ENCODE measurements around the gene TMEM54.

TMEM54 gene

DNA sequence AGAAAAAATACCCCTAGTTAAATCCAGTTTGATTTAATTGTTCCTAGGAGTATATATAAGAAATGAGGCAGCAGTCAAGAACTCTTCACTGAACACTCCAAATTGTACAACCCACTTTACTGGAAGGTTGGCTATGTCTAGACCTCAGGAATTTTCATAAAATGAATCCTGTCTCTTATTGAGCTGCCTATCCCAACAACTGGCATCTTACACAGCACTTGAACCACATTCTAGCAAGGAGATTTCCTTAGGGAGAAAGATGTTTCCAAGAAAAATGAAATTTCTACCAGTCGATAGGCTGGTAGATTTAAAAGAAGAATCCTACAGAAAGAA lies 47.2 kb upstream of the TMEM54 start:
- Histone ChIP-seq H3K4me2 (ENCODE audit: low read depth, low read length) (no peak overlapping the region), H2AFZ (ENCODE audit: low read length) (no peak overlapping the region), H3K9me3 (replicated peaks; ENCODE audit: insufficient read depth, low read length) (no peaks in the 10 kb centered on the region), H3K36me3 (replicated peaks; ENCODE audit: insufficient read depth, low read length) (no peaks in the 10 kb centered on the region), H3K4me3 (ENCODE audit: low read length) (no peak overlapping the region), H4K20me1 (ENCODE audit: insufficient read depth, low read length) (no peaks in the 10 kb centered on the region; the same call in 1 of the 2 replicates), H3F3A (ENCODE audit: insufficient read depth, low read length) (peaks cover 5% of the 10 kb centered on the region; the same call in 1 of the 2 replicates), H3K27me3 (replicated peaks; ENCODE audit: insufficient read depth, low read length) (no peaks in the 10 kb centered on the region), H3K27ac (ENCODE audit: low read length) (no peak overlapping the region), H3K9ac (ENCODE audit: low read length) (no peak overlapping the region), H3K79me2 (ENCODE audit: low read length) (peaks cover 15% of the 10 kb centered on the region), H3K9me2 (replicated peaks; ENCODE audit: insufficient read depth, low read length) (no peaks in the 10 kb centered on the region), H3K4me1 (ENCODE audit: low read length) (peaks cover 21% of the 10 kb centered on the region)
- TF ChIP-seq, protein P1, sequence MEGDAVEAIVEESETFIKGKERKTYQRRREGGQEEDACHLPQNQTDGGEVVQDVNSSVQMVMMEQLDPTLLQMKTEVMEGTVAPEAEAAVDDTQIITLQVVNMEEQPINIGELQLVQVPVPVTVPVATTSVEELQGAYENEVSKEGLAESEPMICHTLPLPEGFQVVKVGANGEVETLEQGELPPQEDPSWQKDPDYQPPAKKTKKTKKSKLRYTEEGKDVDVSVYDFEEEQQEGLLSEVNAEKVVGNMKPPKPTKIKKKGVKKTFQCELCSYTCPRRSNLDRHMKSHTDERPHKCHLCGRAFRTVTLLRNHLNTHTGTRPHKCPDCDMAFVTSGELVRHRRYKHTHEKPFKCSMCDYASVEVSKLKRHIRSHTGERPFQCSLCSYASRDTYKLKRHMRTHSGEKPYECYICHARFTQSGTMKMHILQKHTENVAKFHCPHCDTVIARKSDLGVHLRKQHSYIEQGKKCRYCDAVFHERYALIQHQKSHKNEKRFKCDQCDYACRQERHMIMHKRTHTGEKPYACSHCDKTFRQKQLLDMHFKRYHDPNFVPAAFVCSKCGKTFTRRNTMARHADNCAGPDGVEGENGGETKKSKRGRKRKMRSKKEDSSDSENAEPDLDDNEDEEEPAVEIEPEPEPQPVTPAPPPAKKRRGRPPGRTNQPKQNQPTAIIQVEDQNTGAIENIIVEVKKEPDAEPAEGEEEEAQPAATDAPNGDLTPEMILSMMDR (IDR thresholded peaks at IDR 0.05; ENCODE audit: low read length): no peak
- TF ChIP-seq EZH2 (optimal IDR thresholded peaks at IDR 0.05; ENCODE audit: low read depth, low read length) (no peak), EZH2phosphoT487 (IDR thresholded peaks at IDR 0.05; ENCODE audit: low read length) (no peak)
- no peak for DNase-seq

DNA sequence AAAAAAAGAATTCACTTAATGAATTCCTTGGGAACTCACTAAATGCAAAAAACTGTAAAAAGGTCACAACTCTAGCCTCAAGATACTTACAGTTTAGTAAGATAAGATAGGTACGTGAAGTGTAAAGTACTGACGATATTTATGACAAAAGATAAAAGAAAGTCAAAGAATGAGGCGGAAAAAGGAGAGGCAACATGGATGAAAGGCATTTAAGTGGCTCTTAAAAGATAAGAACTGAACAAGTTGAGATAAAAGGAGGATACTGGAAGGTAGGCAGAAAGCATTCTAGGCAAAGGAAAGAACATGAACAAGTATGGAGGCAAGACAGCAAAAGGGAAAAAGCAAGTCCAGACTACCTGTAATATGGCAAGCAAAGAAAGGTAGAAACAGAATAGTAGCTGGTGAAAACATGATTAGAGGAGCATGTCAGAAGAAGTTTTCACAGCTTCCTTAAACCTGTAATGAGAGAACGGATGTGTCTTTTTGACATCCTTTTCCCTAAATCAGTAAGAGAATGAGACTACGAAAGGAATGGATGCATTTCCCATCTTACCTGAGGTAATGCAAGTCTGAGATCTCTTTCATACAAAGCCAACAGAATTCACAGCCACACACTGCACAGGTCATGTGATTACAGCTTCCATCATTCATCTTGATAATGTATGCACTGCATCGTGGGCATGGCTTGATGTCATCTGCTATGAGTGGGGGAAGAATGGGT lies 46.6 kb upstream of the TMEM54 start:
- Histone ChIP-seq H4K20me1 (ENCODE audit: insufficient read depth, low read length) (no peaks in the 10 kb centered on the region; the same call in 1 of the 2 replicates), H3K79me2 (ENCODE audit: low read length) (peaks cover 10% of the 10 kb centered on the region; the same call in 1 of the 2 replicates), H3K4me1 (ENCODE audit: low read length) (peaks cover 21% of the 10 kb centered on the region), H3K9ac (ENCODE audit: low read length) (no peak overlapping the region), H2AFZ (ENCODE audit: low read length) (no peak overlapping the region), H3K9me2 (replicated peaks; ENCODE audit: insufficient read depth, low read length) (no peaks in the 10 kb centered on the region), H3K4me3 (ENCODE audit: low read length) (no peak overlapping the region), H3K27ac (ENCODE audit: low read length) (no peak overlapping the region), H3F3A (ENCODE audit: insufficient read depth, low read length) (peaks cover 5% of the 10 kb centered on the region; the same call in 1 of the 2 replicates), H3K9me3 (replicated peaks; ENCODE audit: insufficient read depth, low read length) (no peaks in the 10 kb centered on the region), H3K4me2 (ENCODE audit: low read depth, low read length) (no peak overlapping the region), H3K36me3 (replicated peaks; ENCODE audit: insufficient read depth, low read length) (no peaks in the 10 kb centered on the region), H3K27me3 (replicated peaks; ENCODE audit: insufficient read depth, low read length) (no peaks in the 10 kb centered on the region)
- TF ChIP-seq EZH2phosphoT487 (IDR thresholded peaks at IDR 0.05; ENCODE audit: low read length): no peak
- TF ChIP-seq EZH2 (optimal IDR thresholded peaks at IDR 0.05; ENCODE audit: low read depth, low read length): no peak
- TF ChIP-seq, protein P1 (IDR thresholded peaks at IDR 0.05; ENCODE audit: low read length): no peak
- no peak for DNase-seq

DNA sequence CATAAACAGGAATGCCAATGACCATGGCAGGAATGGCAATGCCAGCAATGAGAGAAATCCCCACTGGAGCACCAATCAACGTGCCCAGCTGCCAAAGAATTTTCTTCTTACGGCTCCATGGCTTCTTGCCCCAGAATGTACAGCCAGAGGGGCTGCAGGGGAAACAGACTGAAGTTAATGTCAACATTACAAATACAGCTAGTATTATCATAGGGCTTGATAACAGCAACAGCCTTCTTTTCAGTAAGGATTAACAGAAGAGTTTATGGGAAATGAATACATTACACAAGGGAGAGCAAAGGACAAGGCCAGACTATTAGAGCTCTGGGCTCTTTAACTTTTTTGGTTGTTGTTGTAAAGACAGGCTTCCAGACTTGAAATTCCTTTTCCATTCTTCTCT lies 45.2 kb upstream of the TMEM54 start:
- no peak for DNase-seq
- Histone ChIP-seq H3K36me3 (replicated peaks; ENCODE audit: insufficient read depth, low read length) (no peaks in the 10 kb centered on the region), H3K9ac (ENCODE audit: low read length) (no peak overlapping the region), H3K79me2 (ENCODE audit: low read length) (peaks cover 7% of the 10 kb centered on the region; the same call in 1 of the 2 replicates), H3K27ac (ENCODE audit: low read length) (peak overlapping the region; percentile 6; the same call in 1 of the 2 replicates), H3F3A (ENCODE audit: insufficient read depth, low read length) (peaks cover 5% of the 10 kb centered on the region; the same call in 1 of the 2 replicates), H3K9me3 (replicated peaks; ENCODE audit: insufficient read depth, low read length) (no peaks in the 10 kb centered on the region), H3K4me2 (ENCODE audit: low read depth, low read length) (peak overlapping the region; percentile 17; the same call in 1 of the 2 replicates), H3K9me2 (replicated peaks; ENCODE audit: insufficient read depth, low read length) (no peaks in the 10 kb centered on the region), H3K27me3 (replicated peaks; ENCODE audit: insufficient read depth, low read length) (no peaks in the 10 kb centered on the region), H4K20me1 (ENCODE audit: insufficient read depth, low read length) (no peaks in the 10 kb centered on the region; the same call in 1 of the 2 replicates), H3K4me3 (ENCODE audit: low read length) (no peak overlapping the region), H2AFZ (ENCODE audit: low read length) (no peak overlapping the region), H3K4me1 (ENCODE audit: low read length) (peaks cover 21% of the 10 kb centered on the region)
- TF ChIP-seq EZH2phosphoT487 (IDR thresholded peaks at IDR 0.05; ENCODE audit: low read length) (no peak), EZH2 (optimal IDR thresholded peaks at IDR 0.05; ENCODE audit: low read depth, low read length) (no peak)
- TF ChIP-seq, protein P1 (IDR thresholded peaks at IDR 0.05; ENCODE audit: low read length): no peak

Data from MM.1S (cell line).